CD14-positive monocyte (primary cell): ENCODE data around the gene NMU. TPM values are rescaled to one million over a fixed set of nuclear protein-coding genes. Genes with fewer than 3 reads are reported as not detected.

Experiments
- DNase-seq, 3 donors: peaks; one replicate each; pipeline ENCODE4 v3.0.0-alpha.2; 2011 to 2022
- H2AFZ ChIP-seq: 2 replicates; pipeline ENCODE4 v1.6.0; 2012; ENCODE audit warnings: mild to moderate bottlenecking, low read depth, low read length, inconsistent platforms; ENCODE audit not compliant: insufficient read depth, poor library complexity, severe bottlenecking
- H3K27ac ChIP-seq, 2 donors: 1 replicate in 1 of 2; 2 replicates in 1 of 2; pipeline ENCODE4 v1.5.1; 2012 to 2013; ENCODE audit warnings: low read length in 2 of 2, control low read depth in 1 of 2, inconsistent platforms in 1 of 2, low read depth in 1 of 2, mild to moderate bottlenecking in 1 of 2
- H3K27me3 ChIP-seq, 2 donors: one replicate each; pipeline versions ENCODE4 v1.6.0 to v1.6.1; 2011 to 2013; ENCODE audit warnings: low read length in 2 of 2; ENCODE audit not compliant: control insufficient read depth in 2 of 2, insufficient read depth in 2 of 2
- H3K36me3 ChIP-seq, 2 donors: replicated peaks in 1 of 2; 1 replicate in 1 of 2; 2 replicates in 1 of 2; pipeline versions ENCODE4 v1.5.1 to v1.6.1; 2012 to 2013; ENCODE audit warnings: low read length in 2 of 2, control low read depth in 1 of 2, inconsistent platforms in 1 of 2, mild to moderate bottlenecking in 1 of 2; ENCODE audit not compliant: insufficient read depth in 2 of 2, control insufficient read depth in 1 of 2
- H3K4me1 ChIP-seq, 2 donors: 1 replicate in 1 of 2; 2 replicates in 1 of 2; pipeline versions ENCODE4 v1.5.1 to v1.6.1; 2012 to 2013; ENCODE audit warnings: low read length in 2 of 2, control low read depth in 1 of 2, inconsistent platforms in 1 of 2, mild to moderate bottlenecking in 1 of 2, moderate library complexity in 1 of 2; ENCODE audit not compliant: insufficient read depth in 2 of 2, control insufficient read depth in 1 of 2
- H3K4me2 ChIP-seq: replicated peaks from 2 replicates; pipeline ENCODE3; 2012; ENCODE audit warnings: low read length, moderate library complexity, mild to moderate bottlenecking; ENCODE audit not compliant: poor library complexity, severe bottlenecking; ENCODE audit errors: extremely low read depth
- H3K4me3 ChIP-seq, 3 experiments: fragments of 200-600 bp in 1 of 3; sonication (generic) in 1 of 3; replicated peaks in 1 of 3; 1 replicate in 2 of 3; 2 replicates in 1 of 3; pipeline ENCODE4 v1.5.1; 2011 to 2013; ENCODE audit warnings: low read length in 3 of 3, mild to moderate bottlenecking in 3 of 3, control low read depth in 2 of 3, low read depth in 2 of 3, inconsistent platforms in 1 of 3, moderate library complexity in 1 of 3
- H3K79me2 ChIP-seq: 2 replicates; pipeline ENCODE4 v1.6.0; 2012; ENCODE audit warnings: mild to moderate bottlenecking, control low read depth, inconsistent platforms, low read length, moderate library complexity; ENCODE audit not compliant: insufficient read depth
- H3K9ac ChIP-seq: 2 replicates; pipeline ENCODE4 v1.6.0; 2017; ENCODE audit warnings: low read length, mild to moderate bottlenecking; ENCODE audit not compliant: insufficient read depth, poor library complexity, severe bottlenecking
- H3K9me3 ChIP-seq, 2 donors: replicated peaks in 1 of 2; 1 replicate in 1 of 2; 2 replicates in 1 of 2; pipeline versions ENCODE4 v1.5.1 to v1.6.1; 2012 to 2013; ENCODE audit warnings: low read length in 2 of 2, control low read depth in 1 of 2; ENCODE audit not compliant: control insufficient read depth in 1 of 2, insufficient read depth in 1 of 2
- H4K20me1 ChIP-seq: 2 replicates; pipeline ENCODE4 v1.6.0; 2012; ENCODE audit warnings: mild to moderate bottlenecking, low read length, control low read depth, moderate library complexity; ENCODE audit not compliant: insufficient read depth
- H3K27ac Mint-ChIP-seq, 7 donors: one replicate each; pipeline ENCODE4 v1.8.0; 2020; ENCODE audit warnings: mild to moderate bottlenecking in 7 of 7, mixed read lengths in 7 of 7, moderate library complexity in 6 of 7, inconsistent platforms in 2 of 7
- H3K27me3 Mint-ChIP-seq, 3 donors: one replicate each; pipeline ENCODE4 v1.8.0; 2021 to 2022; ENCODE audit warnings: low read depth in 3 of 3, mild to moderate bottlenecking in 3 of 3, mixed read lengths in 3 of 3, moderate library complexity in 3 of 3, inconsistent platforms in 1 of 3
- H3K36me3 Mint-ChIP-seq, 2 donors: one replicate each; pipeline ENCODE4 v1.8.0; 2020; ENCODE audit warnings: mixed read lengths in 2 of 2, inconsistent platforms in 1 of 2, mild to moderate bottlenecking in 1 of 2
- H3K4me1 Mint-ChIP-seq: one replicate; pipeline ENCODE4 v1.8.0; 2020; ENCODE audit warnings: mild to moderate bottlenecking, mixed read lengths
- H3K4me3 Mint-ChIP-seq, 2 donors: one replicate each; pipeline ENCODE4 v1.8.0; 2020; ENCODE audit warnings: mild to moderate bottlenecking in 2 of 2, mixed read lengths in 2 of 2, moderate library complexity in 1 of 2
- H3K9me3 Mint-ChIP-seq, 7 donors: one replicate each; pipeline ENCODE4 v1.8.0; 2020 to 2022; ENCODE audit warnings: mixed read lengths in 7 of 7, mild to moderate bottlenecking in 6 of 7, moderate library complexity in 6 of 7, inconsistent platforms in 2 of 7
- CTCF ChIP-seq: fragments of 200-600 bp; IDR thresholded peaks from one replicate; pipeline ENCODE4 v1.8.0; 2022; ENCODE audit warnings: antibody characterized with exemption, mild to moderate bottlenecking
- WGBS: methylation state at CpG from one replicate; pipeline ENCODE4 v1.1.5; 2013; ENCODE audit warnings: missing lambda C conversion rate; ENCODE audit not compliant: insufficient coverage; 5-methylcytosine and 5-hydroxymethylcytosine counted together
- intact Hi-C, 2 donors: fragments of 100-400 bp; cut with micrococcal nuclease; formaldehyde crosslinking; loops; one replicate each; pipeline versions ENCODE4 v1.15.0 to v1.15.1; 2023
- polyA plus RNA-seq, 3 donors: library from polyadenylated mRNA; depleted of rRNA in 1 of 3; unstranded in 2 of 3; stranded (reverse) in 1 of 3; fragments of 300-500 nt in 2 of 3; fragments of >200 nt in 1 of 3; fragmentation: Illumina TruSeq in 2 of 3; gene quantifications; 1 replicate in 2 of 3; 2 replicates in 1 of 3; pipeline ENCODE4 v1.2.3, GENCODE V29; 2012 to 2021

NMU gene
- polyA plus RNA-seq, 3 donors = not detected

- Histone ChIP-seq H3K4me3 (no peak overlapping the region), H3K27me3 (peaks cover 0 to 3% of the 10 kb centered on the region in 2 donors), H3K9ac (no peak overlapping the region), H3K79me2 (no peaks in the 10 kb centered on the region), H4K20me1 (no peaks in the 10 kb centered on the region), H3K27ac (no peak overlapping the region), H3K4me2 (no peak overlapping the region), H3K9me3 (no peaks in the 10 kb centered on the region), H3K4me1 (no peaks in the 10 kb centered on the region), H2AFZ (no peak overlapping the region), H3K36me3 (no peaks in the 10 kb centered on the region)
- Mint-ChIP-seq H3K4me1 (no peaks in the 10 kb centered on the region), H3K36me3 (no peaks in the 10 kb centered on the region), H3K9me3 (peaks cover 0 to 8% (median 1%) of the 10 kb centered on the region in 7 donors), H3K4me3 (no peak overlapping the region), H3K27ac (no peak overlapping the region), H3K27me3 (peaks cover 2 to 9% (median 4%) of the 10 kb centered on the region in 3 donors)
- no CpG with 5 or more reads among the region's 6 CpGs for whole genome bisulfite sequencing
- no peak for DNase-seq
- no peak for TF ChIP-seq CTCF
- intact Hi-C loops = no loop called here
Observed at GRCh38 chr4:55663145-55663544, 27.0 kb upstream of the NMU start.

- peaks cover 2 to 6% (median 2%) of the 10 kb centered on the region in 3 donors for H3K27me3 Mint-ChIP-seq
- H3K27ac Mint-ChIP-seq = no peak overlapping the region
- Histone ChIP-seq H2AFZ (no peak overlapping the region), H3K36me3 (no peaks in the 10 kb centered on the region), H3K9ac (no peak overlapping the region), H3K79me2 (no peaks in the 10 kb centered on the region), H3K9me3 (no peaks in the 10 kb centered on the region), H3K4me1 (no peaks in the 10 kb centered on the region), H3K4me3 (no peak overlapping the region), H3K4me2 (no peak overlapping the region), H3K27me3 (peaks cover 0 to under 1% of the 10 kb centered on the region in 2 donors), H4K20me1 (no peaks in the 10 kb centered on the region), H3K27ac (no peak overlapping the region)
- no peak for DNase-seq
- peaks cover 2 to 9% (median 4%) of the 10 kb centered on the region in 7 donors for H3K9me3 Mint-ChIP-seq
- 83% methylated on average over 4 of the region's 5 CpGs for WGBS
- H3K4me1 Mint-ChIP-seq = no peaks in the 10 kb centered on the region
- H3K36me3 Mint-ChIP-seq = no peaks in the 10 kb centered on the region
- TF ChIP-seq CTCF = no peak
- intact Hi-C loops = no loop called here
- H3K4me3 Mint-ChIP-seq = no peak overlapping the region
Observed at GRCh38 chr4:55661398-55662056, 25.4 kb upstream of the NMU start.
